H9 (cell line): ENCODE measurements around the gene SNPH. TPM values are rescaled to one million over a fixed set of nuclear protein-coding genes. Genes with fewer than 3 reads are reported as not detected.

Experiments used
- DNase-seq: peaks from one replicate; pipeline ENCODE4 v3.0.0-alpha.2; 2017
- H2AFZ ChIP-seq: one replicate; pipeline ENCODE4 v1.6.1; 2013; ENCODE audit warnings: mild to moderate bottlenecking, low read length, control low read depth, moderate library complexity
- H2AK5ac ChIP-seq: 2 replicates; pipeline ENCODE4 v1.6.1; 2013; ENCODE audit warnings: low read length, control low read depth, mixed read lengths; ENCODE audit not compliant: insufficient read length
- H2BK120ac ChIP-seq: one replicate; pipeline ENCODE4 v1.6.1; 2013; ENCODE audit warnings: low read depth, mild to moderate bottlenecking, low read length, control low read depth, inconsistent platforms; ENCODE audit not compliant: poor library complexity, severe bottlenecking
- H2BK12ac ChIP-seq: 2 replicates; pipeline ENCODE4 v1.6.1; 2013; ENCODE audit warnings: low read length, control low read depth, mixed read lengths, low read depth; ENCODE audit not compliant: insufficient read length
- H2BK15ac ChIP-seq: 2 replicates; pipeline ENCODE4 v1.6.1; 2013; ENCODE audit warnings: low read depth, low read length, control low read depth
- H2BK20ac ChIP-seq: one replicate; pipeline ENCODE4 v1.6.1; 2013; ENCODE audit warnings: low read depth, mild to moderate bottlenecking, low read length, control low read depth, inconsistent platforms; ENCODE audit not compliant: poor library complexity, severe bottlenecking
- H2BK5ac ChIP-seq: 2 replicates; pipeline ENCODE4 v1.6.1; 2013; ENCODE audit warnings: low read length, control low read depth, mixed read lengths; ENCODE audit not compliant: insufficient read length
- H3K14ac ChIP-seq: 2 replicates; pipeline ENCODE4 v1.6.1; 2013; ENCODE audit warnings: low read length, control low read depth; ENCODE audit not compliant: insufficient read depth
- H3K18ac ChIP-seq: 2 replicates; pipeline ENCODE4 v1.6.1; 2013; ENCODE audit warnings: low read depth, mild to moderate bottlenecking, mixed read lengths, low read length, control low read depth; ENCODE audit not compliant: insufficient read length
- H3K23ac ChIP-seq: 2 replicates; pipeline ENCODE4 v1.6.1; 2013; ENCODE audit warnings: low read length, control low read depth, mixed read lengths, low read depth; ENCODE audit not compliant: insufficient read length
- H3K23me2 ChIP-seq: 2 replicates; pipeline ENCODE4 v1.6.1; 2013; ENCODE audit warnings: low read depth, mild to moderate bottlenecking, mixed read lengths, low read length, control low read depth; ENCODE audit not compliant: insufficient read length, poor library complexity, severe bottlenecking
- H3K27ac ChIP-seq: 2 replicates; pipeline ENCODE4 v1.5.1; 2013; ENCODE audit warnings: low read length, control low read depth, mixed read lengths, low read depth; ENCODE audit not compliant: insufficient read length
- H3K27me3 ChIP-seq: 2 replicates; pipeline ENCODE4 v1.6.1; 2013; ENCODE audit warnings: low read length, control low read depth, inconsistent platforms; ENCODE audit not compliant: insufficient read depth
- H3K4ac ChIP-seq: 2 replicates; pipeline ENCODE4 v1.6.1; 2013; ENCODE audit warnings: low read depth, mild to moderate bottlenecking, control low read depth, inconsistent platforms, low read length, moderate library complexity
- H3K4me1 ChIP-seq: 2 replicates; pipeline ENCODE4 v1.6.1; 2013; ENCODE audit warnings: low read length, control low read depth, inconsistent platforms; ENCODE audit not compliant: insufficient read depth
- H3K4me2 ChIP-seq: 2 replicates; pipeline ENCODE4 v1.6.1; 2013; ENCODE audit warnings: low read length, control low read depth, mixed read lengths; ENCODE audit not compliant: insufficient read length, insufficient read depth
- H3K56ac ChIP-seq: 2 replicates; pipeline ENCODE4 v1.6.1; 2013; ENCODE audit warnings: low read depth, mild to moderate bottlenecking, mixed read lengths, low read length, control low read depth; ENCODE audit not compliant: insufficient read length
- H3K79me1 ChIP-seq: 2 replicates; pipeline ENCODE4 v1.6.1; 2013; ENCODE audit warnings: low read depth, mild to moderate bottlenecking, moderate library complexity, low read length, control low read depth, inconsistent platforms; ENCODE audit not compliant: insufficient read depth, poor library complexity, severe bottlenecking
- H3K79me2 ChIP-seq: 2 replicates; pipeline ENCODE4 v1.6.1; 2013; ENCODE audit warnings: low read length, control low read depth, inconsistent platforms; ENCODE audit not compliant: insufficient read depth
- H3K9ac ChIP-seq: 2 replicates; pipeline ENCODE4 v1.6.1; 2013; ENCODE audit warnings: low read length, control low read depth, mixed read lengths; ENCODE audit not compliant: insufficient read length; ENCODE audit errors: extremely low read depth
- H3K9me3 ChIP-seq: one replicate; pipeline ENCODE4 v1.6.1; 2013; ENCODE audit warnings: low read depth, low read length, inconsistent platforms; ENCODE audit not compliant: control insufficient read depth
- H3T11ph ChIP-seq: one replicate; pipeline ENCODE4 v1.6.1; 2013; ENCODE audit warnings: mild to moderate bottlenecking, low read length, control low read depth, inconsistent platforms
- H4K20me1 ChIP-seq: one replicate; pipeline ENCODE4 v1.6.1; 2013; ENCODE audit not compliant: control insufficient read depth, insufficient read length, insufficient read depth
- H4K5ac ChIP-seq: 2 replicates; pipeline ENCODE4 v1.6.1; 2013; ENCODE audit warnings: low read depth, mild to moderate bottlenecking, mixed read lengths, low read length, control low read depth; ENCODE audit not compliant: insufficient read length
- H4K8ac ChIP-seq: replicated peaks from 2 replicates; pipeline ENCODE4 v1.6.1; 2013; ENCODE audit warnings: low read length, control low read depth, mixed read lengths, low read depth; ENCODE audit not compliant: insufficient read length
- H4K91ac ChIP-seq: 2 replicates; pipeline ENCODE4 v1.6.1; 2013; ENCODE audit warnings: low read depth, mild to moderate bottlenecking, moderate library complexity, mixed read lengths, low read length, control low read depth; ENCODE audit not compliant: insufficient read length
- H3K27ac Mint-ChIP-seq, 3 experiments: 2 replicates in 2 of 3; 3 replicates in 1 of 3; pipeline ENCODE4 v1.8.0; 2020 to 2021; ENCODE audit warnings: mixed read lengths in 3 of 3, mild to moderate bottlenecking in 1 of 3, moderate library complexity in 1 of 3
- H3K27me3 Mint-ChIP-seq: 2 replicates; pipeline ENCODE4 v1.8.0; 2021; ENCODE audit warnings: low read depth, mild to moderate bottlenecking, moderate library complexity, mixed read lengths
- H3K36me3 Mint-ChIP-seq, 3 experiments: 2 replicates in 2 of 3; 3 replicates in 1 of 3; pipeline ENCODE4 v1.8.0; 2020 to 2021; ENCODE audit warnings: low read depth in 3 of 3, mixed read lengths in 3 of 3; ENCODE audit not compliant: insufficient read depth in 1 of 3
- H3K4me1 Mint-ChIP-seq, 2 experiments: 2 replicates each; pipeline ENCODE4 v1.8.0; 2020; ENCODE audit warnings: mixed read lengths in 2 of 2
- H3K4me3 Mint-ChIP-seq, 2 experiments: 2 replicates in 1 of 2; 3 replicates in 1 of 2; pipeline ENCODE4 v1.8.0; 2020 to 2021; ENCODE audit warnings: mild to moderate bottlenecking in 2 of 2, mixed read lengths in 2 of 2, moderate library complexity in 1 of 2
- H3K9me3 Mint-ChIP-seq, 2 experiments: 2 replicates in 1 of 2; 3 replicates in 1 of 2; pipeline ENCODE4 v1.8.0; 2020; ENCODE audit warnings: mild to moderate bottlenecking in 2 of 2, mixed read lengths in 2 of 2, moderate library complexity in 1 of 2
- WGBS: extraction: QIAGEN DNeasy Blood & Tissue Kit; methylation state at CpG from one replicate; pipeline ENCODE4 v1.1.7; 2013; ENCODE audit warnings: missing lambda C conversion rate, low lambda C conversion rate, mixed read lengths; ENCODE audit not compliant: insufficient read length; ENCODE audit errors: extremely low coverage; 5-methylcytosine and 5-hydroxymethylcytosine counted together
- total RNA-seq: library from RNA; stranded (reverse); gene quantifications from 2 replicates; pipeline ENCODE4 v1.2.1, GENCODE V29; 2021
- TF ChIP-seq, protein P1 (sequence below): fragments of 200-600 bp; sonication (generic); conservative IDR thresholded peaks from 3 replicates; pipeline ENCODE4 v1.8.0; 2021; ENCODE audit warnings: antibody characterized with exemption, mild to moderate bottlenecking

The SNPH gene
- total RNA-seq, 1 experiment from 2014 or later, result 1.8 TPM

DNA sequence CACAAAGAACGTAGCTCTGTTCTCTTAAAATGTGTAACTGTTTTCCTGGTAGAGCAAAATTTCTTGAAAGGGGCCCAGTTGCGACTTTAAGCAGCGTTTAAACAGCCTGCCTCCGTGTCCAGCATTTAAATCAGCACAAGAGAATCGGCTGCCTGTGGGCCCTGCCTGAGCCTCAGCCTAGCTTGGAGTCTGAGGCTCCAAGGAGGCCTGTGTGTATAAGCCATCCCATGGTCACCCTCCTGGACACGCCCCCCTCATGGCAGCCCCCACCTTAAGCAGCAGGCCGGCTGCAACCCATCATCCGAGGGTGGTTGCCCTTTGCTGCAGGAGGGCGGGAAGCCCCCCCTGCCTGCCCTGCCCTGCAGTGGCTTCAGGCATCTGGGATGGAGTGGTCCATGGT is 44.0 kb downstream of the SNPH start:
- no peak overlapping the region for H3K9ac ChIP-seq
- no peak overlapping the region for H3K23ac ChIP-seq
- H2BK20ac ChIP-seq, result no peak overlapping the region
- H2AK5ac ChIP-seq, result no peak overlapping the region
- no peak overlapping the region for H3K27ac Mint-ChIP-seq
- no CpG with 5 or more reads among the region's 9 CpGs for WGBS
- H3K27me3 Mint-ChIP-seq, result peaks cover 6% of the 10 kb centered on the region
- H3K4me1 Mint-ChIP-seq, result peaks cover 11 to 13% of the 10 kb centered on the region in 2 experiments
- H4K91ac ChIP-seq, result no peak overlapping the region
- H2AFZ ChIP-seq, result no peak overlapping the region
- H3K9me3 ChIP-seq, result no peaks in the 10 kb centered on the region
- H3K23me2 ChIP-seq, result peaks cover 5% of the 10 kb centered on the region
- H4K20me1 ChIP-seq, result no peaks in the 10 kb centered on the region
- TF ChIP-seq, protein P1, sequence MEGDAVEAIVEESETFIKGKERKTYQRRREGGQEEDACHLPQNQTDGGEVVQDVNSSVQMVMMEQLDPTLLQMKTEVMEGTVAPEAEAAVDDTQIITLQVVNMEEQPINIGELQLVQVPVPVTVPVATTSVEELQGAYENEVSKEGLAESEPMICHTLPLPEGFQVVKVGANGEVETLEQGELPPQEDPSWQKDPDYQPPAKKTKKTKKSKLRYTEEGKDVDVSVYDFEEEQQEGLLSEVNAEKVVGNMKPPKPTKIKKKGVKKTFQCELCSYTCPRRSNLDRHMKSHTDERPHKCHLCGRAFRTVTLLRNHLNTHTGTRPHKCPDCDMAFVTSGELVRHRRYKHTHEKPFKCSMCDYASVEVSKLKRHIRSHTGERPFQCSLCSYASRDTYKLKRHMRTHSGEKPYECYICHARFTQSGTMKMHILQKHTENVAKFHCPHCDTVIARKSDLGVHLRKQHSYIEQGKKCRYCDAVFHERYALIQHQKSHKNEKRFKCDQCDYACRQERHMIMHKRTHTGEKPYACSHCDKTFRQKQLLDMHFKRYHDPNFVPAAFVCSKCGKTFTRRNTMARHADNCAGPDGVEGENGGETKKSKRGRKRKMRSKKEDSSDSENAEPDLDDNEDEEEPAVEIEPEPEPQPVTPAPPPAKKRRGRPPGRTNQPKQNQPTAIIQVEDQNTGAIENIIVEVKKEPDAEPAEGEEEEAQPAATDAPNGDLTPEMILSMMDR, result no peak
- H3K4me2 ChIP-seq, result no peak overlapping the region
- H3K79me2 ChIP-seq, result no peaks in the 10 kb centered on the region
- H3K27me3 ChIP-seq, result no peaks in the 10 kb centered on the region
- H3K4me1 ChIP-seq, result no peaks in the 10 kb centered on the region; the same call in 1 of the 2 replicates
- no peak overlapping the region for H2BK120ac ChIP-seq
- no peak overlapping the region for H3K27ac ChIP-seq
- no peak overlapping the region for H2BK15ac ChIP-seq
- no peak overlapping the region for H4K8ac ChIP-seq
- no peak overlapping the region for H2BK5ac ChIP-seq
- H3K9me3 Mint-ChIP-seq, result no peaks in the 10 kb centered on the region
- H2BK12ac ChIP-seq, result no peak overlapping the region
- H3K56ac ChIP-seq, result no peak overlapping the region
- H3T11ph ChIP-seq, result no peak overlapping the region
- H3K79me1 ChIP-seq, result no peaks in the 10 kb centered on the region
- H3K36me3 Mint-ChIP-seq, result no peaks in the 10 kb centered on the region
- H3K18ac ChIP-seq, result no peak overlapping the region
- no peak for DNase-seq
- no peak overlapping the region for H3K4ac ChIP-seq
- no peak overlapping the region for H4K5ac ChIP-seq
- H3K14ac ChIP-seq, result no peak overlapping the region
- H3K4me3 Mint-ChIP-seq, result no peak overlapping the region; a peak in 1 of 5 replicates
